AG04450 (cell line): ENCODE measurements around the gene NODAL. TPM values are rescaled to one million over a fixed set of nuclear protein-coding genes. Genes with fewer than 3 reads are reported as not detected.
"Not testable (repeated sequence)": the region's sequence is repeated elsewhere in the genome, so short reads cannot be mapped to it uniquely, and the experiment has no call there.

Source experiments
- CTCF ChIA-PET: fragments of 300-600, 350-600 bp; formaldehyde crosslinking; extraction: SDS; loops from one replicate; lab custom pipeline; 2022; ENCODE audit warnings: antibody characterized with exemption, inconsistent platforms; lab: Charles Lee
- POLR2A ChIA-PET: fragments of 350-600 bp; formaldehyde crosslinking; extraction: SDS; loops from one replicate; lab custom pipeline; 2021; ENCODE audit warnings: antibody characterized with exemption, inconsistent platforms; lab: Yijun Ruan, JAX
- DNase-seq: peaks from one replicate; pipeline ENCODE4 v3.0.0-alpha.2; 2011; ENCODE audit warnings: low read depth, low spot score
- H3K27ac ChIP-seq: one replicate; pipeline ENCODE4 v1.5.1; 2012; ENCODE audit warnings: low read depth, low read length, control low read depth
- H3K27me3 ChIP-seq: one replicate; pipeline ENCODE4 v1.6.0; 2012; ENCODE audit warnings: low read length; ENCODE audit not compliant: control insufficient read depth, insufficient read depth
- H3K4me3 ChIP-seq: 2 replicates; pipeline ENCODE4 v1.5.1; 2011; ENCODE audit warnings: mild to moderate bottlenecking, low read depth, low read length, control low read depth
- H3K9me3 ChIP-seq: 2 replicates; pipeline ENCODE4 v1.5.1; 2012; ENCODE audit warnings: low read length; ENCODE audit not compliant: control insufficient read depth, insufficient read depth
- CTCF ChIP-seq: IDR thresholded peaks from 2 replicates; pipeline ENCODE4 v1.5.1; 2011; ENCODE audit warnings: low read depth, low read length, control low read depth, inconsistent platforms
- polyA minus RNA-seq: library from RNA; depleted of rRNA, polyadenylated mRNA; stranded (reverse); fragments of >200 nt; gene quantifications from 2 replicates; pipeline ENCODE4 v1.2.3, GENCODE V29; 2011; rRNA and poly(A)+ RNA removed
- polyA plus RNA-seq: library from polyadenylated mRNA; depleted of rRNA; stranded (reverse); fragments of >200 nt; gene quantifications from 2 replicates; pipeline ENCODE4 v1.2.3, GENCODE V29; 2011; rRNA removed

Gene NODAL
- not detected in 2 replicates for polyA plus RNA-seq
- not detected in 2 replicates for polyA minus RNA-seq

DNA sequence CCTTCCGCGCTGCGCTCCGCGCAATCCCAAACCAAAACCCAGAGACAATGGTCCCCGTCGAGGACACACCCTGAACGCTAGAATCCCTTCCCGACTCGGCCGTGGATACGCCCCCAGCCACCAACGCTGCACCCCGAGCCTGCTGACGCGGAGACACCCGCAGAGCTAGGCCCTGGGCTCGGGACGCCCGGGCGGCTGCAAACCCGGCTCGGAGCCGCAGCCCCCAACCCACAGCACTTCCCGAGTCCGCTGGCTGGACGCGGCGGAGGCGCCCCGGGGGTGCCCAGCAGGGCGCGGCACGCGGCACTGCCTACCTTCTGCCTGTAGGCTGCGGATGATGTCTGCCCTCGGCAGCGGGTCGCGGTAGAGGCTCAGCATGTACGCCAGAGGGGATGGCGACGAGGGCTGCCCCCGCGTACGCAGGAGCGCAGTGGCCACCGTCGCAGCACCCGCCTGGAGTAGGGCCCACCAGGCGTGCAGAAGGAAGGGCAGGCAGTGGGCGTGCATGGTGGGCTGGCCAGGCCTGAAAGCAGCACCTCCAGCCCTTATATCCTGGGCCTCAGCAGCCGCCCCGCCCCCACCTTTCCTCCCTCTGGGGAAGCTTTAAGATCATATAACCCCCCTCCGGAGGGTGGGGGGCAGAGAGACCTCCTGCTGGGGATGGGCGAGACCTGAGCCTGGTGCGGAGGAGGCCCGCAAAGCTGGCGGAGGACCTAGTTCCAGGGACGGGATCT, at the start of gene NODAL:
TSS of gene NODAL (minus strand) at position 521 of the 734 bp plus-strand sequence. CDS start at position 507, 14 bp downstream.
- Histone ChIP-seq H3K4me3 (no peak within 1 kb of the TSS), H3K9me3 (no peaks in the 10 kb centered on the region; the same call in 1 of the 2 replicates), H3K27me3 (peaks cover 59% of the 10 kb centered on the region), H3K27ac (no peak within 1 kb of the TSS)
- TF ChIP-seq CTCF, result no peak
- ChIA-PET POLR2A (no interaction called here), CTCF (no interaction called here)
- no peak for DNase-seq

DNA sequence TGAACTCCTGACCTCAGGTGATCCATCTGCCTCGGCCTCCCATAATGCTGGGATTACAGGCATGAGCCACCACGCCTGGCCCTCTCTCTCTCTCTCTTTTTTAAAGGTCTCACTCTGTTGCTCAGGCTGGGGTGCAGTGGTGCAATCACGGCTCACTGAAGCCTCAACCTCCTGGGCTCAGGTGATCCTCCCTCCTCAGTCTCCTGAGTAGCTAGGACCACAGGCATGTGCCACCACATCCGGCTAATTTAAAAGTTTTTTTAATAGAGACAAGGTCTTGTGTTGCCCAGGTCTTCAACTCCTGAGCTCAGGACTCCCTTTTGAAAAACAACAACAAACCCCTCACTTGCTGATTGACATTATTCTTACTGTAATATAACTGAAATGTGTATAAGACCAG, 48.7 kb upstream of the NODAL start:
- DNase-seq, result no peak
- CTCF ChIA-PET, result no interaction called here
- POLR2A ChIA-PET, result no interaction called here
- TF ChIP-seq CTCF, result no peak
- Histone ChIP-seq H3K4me3 (no peak overlapping the region), H3K27ac (no peak overlapping the region), H3K27me3 (peaks cover 21% of the 10 kb centered on the region), H3K9me3 (no peaks in the 10 kb centered on the region)

DNA sequence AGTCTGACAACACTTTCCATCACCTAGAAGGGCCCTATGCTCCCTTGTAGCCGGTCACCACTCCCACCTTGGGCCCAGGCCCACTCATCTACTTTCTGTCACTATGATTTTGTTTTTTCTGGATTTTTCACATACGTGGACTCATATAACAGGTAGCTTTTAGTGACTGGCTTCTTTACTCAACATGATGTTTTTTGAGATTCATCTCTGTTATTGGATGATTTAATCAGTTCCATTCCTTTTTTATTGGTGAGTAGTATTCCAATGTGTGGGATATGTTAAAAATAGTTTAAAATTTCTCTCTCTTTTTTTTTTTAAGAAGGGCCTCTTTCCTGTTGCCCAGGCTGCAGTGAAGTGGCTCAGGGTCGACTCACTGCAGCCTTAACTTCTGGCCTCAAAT, 46.3 kb upstream of the NODAL start:
- CTCF ChIA-PET, result no interaction called here
- POLR2A ChIA-PET, result no interaction called here

GRCh38 chr10:70483872-70484271, 42.4 kb upstream of the NODAL start:
- H3K27ac ChIP-seq, H3K4me3 ChIP-seq, DNase-seq, H3K9me3 ChIP-seq, POLR2A ChIA-PET: not testable (repeated sequence)
- CTCF ChIA-PET, result interaction anchor here (1.0 kb wide), 1 partner anchor 262 kb away, joined by 3 read pairs; no protein-coding TSS in a partner anchor
- H3K27me3 ChIP-seq, result peaks cover 42% of the 10 kb centered on the region

More for the DNA sequence above, 46.3 kb upstream of the NODAL start:
- Histone ChIP-seq H3K27me3 (peaks cover 25% of the 10 kb centered on the region), H3K9me3 (no peaks in the 10 kb centered on the region), H3K27ac (no peak overlapping the region), H3K4me3 (no peak overlapping the region)
- TF ChIP-seq CTCF, result no peak
- no peak for DNase-seq

GRCh38 chr10:70482982-70483760, 41.7 kb upstream of the NODAL start:
- POLR2A ChIA-PET, result no interaction called here
- H3K27me3 ChIP-seq, result peaks cover 41% of the 10 kb centered on the region
- no peak for TF ChIP-seq CTCF
- CTCF ChIA-PET, result no interaction called here
- DNase-seq, result no peak
- H3K4me3 ChIP-seq, result no peak overlapping the region
- H3K9me3 ChIP-seq, result no peaks in the 10 kb centered on the region
- no peak overlapping the region for H3K27ac ChIP-seq
